GM12872 (cell line): ENCODE measurements around the gene ZNF638.

Experiments used
- TF ChIP-seq, protein P1 (sequence below): IDR thresholded peaks from 3 replicates; pipeline ENCODE4 v1.5.1; 2011; ENCODE audit warnings: low read depth, mild to moderate bottlenecking, low read length, moderate library complexity; ENCODE audit not compliant: insufficient read depth

ZNF638 gene

DNA sequence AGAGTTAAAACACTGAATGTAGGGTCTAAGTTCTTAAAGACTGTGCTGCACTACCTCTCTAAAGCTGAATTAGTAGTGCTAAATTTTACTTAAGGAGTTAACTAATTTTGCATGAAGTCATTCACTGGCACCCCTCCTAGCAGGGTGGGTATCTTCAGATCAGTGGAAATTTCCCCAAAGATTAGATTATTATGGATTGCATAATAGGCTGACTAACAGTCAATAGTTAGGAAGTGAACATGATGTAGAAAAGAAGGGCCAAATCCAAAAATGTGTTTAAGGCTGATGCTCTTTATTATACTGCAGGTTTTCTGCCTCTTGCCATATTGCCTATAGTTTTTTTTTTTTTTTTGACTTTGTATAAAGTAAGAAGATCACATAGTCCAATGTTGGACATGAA is 5.2 kb downstream of the ZNF638 start:
- TF ChIP-seq, protein P1, sequence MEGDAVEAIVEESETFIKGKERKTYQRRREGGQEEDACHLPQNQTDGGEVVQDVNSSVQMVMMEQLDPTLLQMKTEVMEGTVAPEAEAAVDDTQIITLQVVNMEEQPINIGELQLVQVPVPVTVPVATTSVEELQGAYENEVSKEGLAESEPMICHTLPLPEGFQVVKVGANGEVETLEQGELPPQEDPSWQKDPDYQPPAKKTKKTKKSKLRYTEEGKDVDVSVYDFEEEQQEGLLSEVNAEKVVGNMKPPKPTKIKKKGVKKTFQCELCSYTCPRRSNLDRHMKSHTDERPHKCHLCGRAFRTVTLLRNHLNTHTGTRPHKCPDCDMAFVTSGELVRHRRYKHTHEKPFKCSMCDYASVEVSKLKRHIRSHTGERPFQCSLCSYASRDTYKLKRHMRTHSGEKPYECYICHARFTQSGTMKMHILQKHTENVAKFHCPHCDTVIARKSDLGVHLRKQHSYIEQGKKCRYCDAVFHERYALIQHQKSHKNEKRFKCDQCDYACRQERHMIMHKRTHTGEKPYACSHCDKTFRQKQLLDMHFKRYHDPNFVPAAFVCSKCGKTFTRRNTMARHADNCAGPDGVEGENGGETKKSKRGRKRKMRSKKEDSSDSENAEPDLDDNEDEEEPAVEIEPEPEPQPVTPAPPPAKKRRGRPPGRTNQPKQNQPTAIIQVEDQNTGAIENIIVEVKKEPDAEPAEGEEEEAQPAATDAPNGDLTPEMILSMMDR: no peak

DNA sequence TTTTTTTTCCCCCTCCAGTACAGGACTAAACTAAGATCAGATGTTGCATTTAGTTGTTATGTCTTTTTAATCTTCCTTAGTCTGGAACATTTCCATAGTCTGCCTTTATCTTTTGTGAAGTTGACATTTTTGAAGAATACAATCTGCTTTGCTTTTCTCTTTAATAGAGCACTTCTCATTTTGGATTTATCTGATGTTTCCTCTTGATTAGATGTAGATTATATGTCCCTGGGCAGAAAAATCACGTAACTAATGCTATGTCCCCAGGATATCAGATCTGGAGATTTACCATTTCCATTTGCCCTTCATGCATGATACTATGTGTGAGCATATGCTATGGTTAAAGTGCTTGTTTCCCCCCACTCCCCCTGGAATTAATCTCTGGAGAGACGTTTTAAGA is 6.2 kb downstream of the ZNF638 start:
- TF ChIP-seq, protein P1: no peak

DNA sequence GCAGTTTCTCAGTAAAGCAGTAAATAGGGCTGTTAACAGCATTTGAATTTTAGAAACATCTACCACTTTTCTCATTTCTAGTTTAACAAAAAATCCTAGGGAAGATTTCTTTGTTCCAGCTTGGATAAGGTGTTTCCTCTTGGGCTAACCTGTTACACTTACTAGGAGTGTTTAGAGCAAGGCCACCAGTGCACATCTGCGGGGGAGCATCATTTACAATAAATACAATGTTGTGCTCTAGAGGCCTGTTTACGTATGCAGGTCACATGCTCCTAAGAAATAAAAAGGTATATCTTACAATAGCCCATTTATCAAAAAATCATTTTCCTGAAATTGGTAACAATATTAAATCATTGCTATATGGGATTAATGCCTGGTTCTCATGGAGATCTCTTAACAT is 8.1 kb downstream of the ZNF638 start:
- TF ChIP-seq, protein P1: no peak

DNA sequence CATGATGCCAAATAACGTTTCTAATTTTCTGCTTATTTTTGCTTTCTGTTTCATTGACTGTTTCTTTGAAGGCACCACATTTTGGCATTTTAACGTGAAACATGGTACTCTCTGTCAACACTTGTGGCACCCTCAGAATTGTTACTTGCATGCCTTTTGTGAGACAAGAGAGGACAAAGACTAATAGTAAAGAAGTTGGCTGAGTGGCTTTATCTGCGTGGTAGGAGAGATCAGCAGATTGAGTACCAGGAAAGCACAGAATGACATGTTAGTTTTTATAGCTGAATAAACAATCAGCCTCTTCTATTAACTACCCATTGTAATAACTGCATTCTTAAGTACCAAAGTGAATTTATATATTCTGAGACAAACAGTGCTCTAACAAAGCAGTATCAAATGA is 8.6 kb downstream of the ZNF638 start:
- TF ChIP-seq, protein P1: no peak

DNA sequence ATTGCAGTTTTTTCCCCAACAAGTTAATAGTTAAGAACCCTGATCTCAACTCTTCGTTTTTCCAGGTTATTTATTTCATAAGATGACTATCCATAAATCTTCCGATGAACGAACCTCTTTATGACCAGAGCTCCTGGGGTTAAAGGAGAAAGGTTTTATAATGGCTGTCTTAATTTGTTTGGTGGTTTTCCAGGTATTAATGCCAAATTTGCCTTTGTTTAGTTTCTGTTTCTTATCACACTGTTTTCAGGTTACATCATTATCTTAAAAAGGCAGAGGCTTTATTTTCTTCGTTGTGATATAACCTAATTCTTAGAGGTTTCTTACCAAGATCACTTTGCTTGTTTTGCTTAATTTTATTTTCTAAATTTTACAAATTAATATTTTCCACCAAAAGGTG is 10.1 kb downstream of the ZNF638 start:
- TF ChIP-seq, protein P1: no peak

DNA sequence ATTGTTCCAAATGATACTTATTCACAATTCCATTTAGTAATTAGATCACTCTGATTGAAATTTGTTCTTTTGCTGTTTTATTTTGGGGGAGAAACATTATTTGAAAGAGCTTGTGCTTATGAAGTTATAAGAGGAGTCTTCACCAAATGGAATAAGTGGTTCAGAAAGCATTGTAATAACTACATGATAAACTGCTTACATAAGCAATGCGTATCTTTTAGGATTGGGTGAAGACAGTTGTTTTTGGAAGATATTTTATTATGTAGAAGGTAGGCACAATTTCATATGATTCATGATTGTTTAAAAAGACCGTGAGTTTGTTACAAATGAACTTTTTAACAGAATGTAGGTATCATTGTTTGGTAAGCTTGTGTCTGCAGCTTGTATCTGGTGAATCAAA is 14.5 kb downstream of the ZNF638 start:
- TF ChIP-seq, protein P1: no peak

DNA sequence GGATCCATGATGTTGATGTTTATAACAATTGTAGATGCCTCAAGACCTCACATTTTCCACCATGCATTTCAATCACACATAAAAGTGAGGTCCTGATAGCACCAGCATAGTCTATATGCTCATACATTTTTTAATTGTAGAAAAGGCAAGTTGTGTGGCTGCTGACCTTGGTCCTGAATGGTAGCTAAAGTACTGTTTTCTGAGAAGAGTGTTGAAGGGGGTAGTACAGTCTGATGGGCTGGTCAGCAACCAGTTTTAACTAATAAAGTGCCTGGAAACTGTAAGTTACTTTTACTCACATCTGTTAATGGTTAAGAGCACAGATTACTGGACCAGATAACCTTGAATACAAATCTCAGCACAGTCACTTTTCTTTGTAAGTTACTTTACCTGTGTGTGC is 15.9 kb downstream of the ZNF638 start:
- TF ChIP-seq, protein P1: no peak

DNA sequence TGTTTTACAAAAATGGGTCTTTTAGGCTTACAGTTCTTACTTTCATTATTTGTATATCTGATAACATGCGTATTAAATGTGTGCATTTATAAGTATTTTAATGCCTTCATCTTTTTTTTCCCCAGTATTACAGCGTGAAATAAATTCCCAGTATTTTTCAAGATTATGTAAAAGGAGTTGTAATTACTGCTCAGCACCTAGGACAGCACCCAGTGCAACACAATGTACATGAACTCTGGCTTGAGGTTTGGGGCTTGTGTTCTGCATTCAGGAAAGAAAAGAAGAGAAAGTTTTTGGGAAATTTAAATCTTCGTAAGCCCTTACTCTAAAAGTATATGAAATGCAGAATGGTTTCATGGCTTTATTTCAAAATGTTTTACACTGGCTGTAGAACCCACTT is 16.7 kb downstream of the ZNF638 start:
- TF ChIP-seq, protein P1: no peak
